ENCODE results near the gene IL17RE.
"Not testable (repeated sequence)": the region's sequence is repeated elsewhere in the genome, so short reads cannot be mapped to it uniquely, and the experiment has no call there.

DNA sequence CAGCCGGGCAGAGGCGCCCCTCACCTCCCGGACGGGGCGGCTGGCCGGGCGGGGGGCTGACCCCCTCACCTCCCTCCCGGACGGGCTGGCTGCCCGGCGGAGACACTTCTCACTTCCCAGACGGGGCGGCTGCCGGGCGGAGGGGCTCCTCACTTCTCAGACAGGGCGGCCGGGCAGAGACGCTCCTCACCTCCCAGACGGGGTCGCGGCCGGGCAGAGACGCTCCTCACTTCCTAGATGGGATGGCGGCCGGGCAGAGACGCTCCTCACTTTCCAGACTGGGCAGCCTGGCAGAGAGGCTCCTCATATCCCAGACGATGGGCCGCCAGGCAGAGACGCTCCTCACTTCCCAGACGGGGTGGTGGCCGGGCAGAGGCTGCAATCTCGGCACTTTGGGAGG, 37.3 kb downstream of the IL17RE start:
- TF ChIP-seq CTCF (IDR thresholded peaks at IDR 0.05; ENCODE audit: low read depth, low read length); EZH2phosphoT487 (IDR thresholded peaks at IDR 0.05; ENCODE audit: low read depth): not testable (repeated sequence)

All from OCI-LY3 (cell line).